GM23338 (cell line): ENCODE measurements around the gene UQCRFS1.

Source experiments
- CTCF ChIP-seq, 2 experiments: fragments of 200-600 bp in 1 of 2; sonication (generic) in 1 of 2; conservative IDR thresholded peaks; 2 replicates each; pipeline versions ENCODE4 v1.5.1 to v1.6.1; 2016 to 2017; ENCODE audit warnings: antibody characterized with exemption in 2 of 2, low read depth in 2 of 2, mild to moderate bottlenecking in 2 of 2, moderate library complexity in 1 of 2
- EZH2 ChIP-seq: fragments of 200-600 bp; sonication (generic); IDR thresholded peaks from one replicate; pipeline ENCODE4 v1.8.0; 2017; ENCODE audit warnings: antibody characterized with exemption, mild to moderate bottlenecking, low read depth; ENCODE audit not compliant: unreplicated experiment
- EZH2phosphoT487 ChIP-seq: fragments of 200-600 bp; sonication (generic); IDR thresholded peaks from one replicate; pipeline ENCODE4 v1.8.1; 2018; ENCODE audit warnings: antibody characterized with exemption; ENCODE audit not compliant: unreplicated experiment

GRCh38 chr19:29171525-29171924, 41.4 kb downstream of the UQCRFS1 start:
- TF ChIP-seq EZH2phosphoT487 (no peak), CTCF (conservative IDR thresholded peaks at IDR 0.05; ENCODE audit: low read depth in 2 of 2) (no peak), EZH2 (no peak)
